T-helper 22 cell (primary cell): ENCODE results near the gene ZFP14.

Experiments
- DNase-seq: peaks from one replicate; pipeline ENCODE4 v3.0.0-alpha.2; 2020; ENCODE audit warnings: low read depth

The ZFP14 gene

GRCh38 chr19:36378625-36379509 lies at the start of gene ZFP14:
Gene ZFP14, minus strand, starts transcription at chr19:36379201. Its CDS starts 11,309 bp downstream, at chr19:36367892.
- DNase-seq, result peak; percentile 90

- DNase-seq, result no peak
Measured at GRCh38 chr19:36423925-36424324, 44.9 kb upstream of the ZFP14 start.

GRCh38 chr19:36421749-36422481 lies 42.9 kb upstream of the ZFP14 start:
- no peak for DNase-seq

GRCh38 chr19:36420961-36421748 lies 42.2 kb upstream of the ZFP14 start:
- no peak for DNase-seq

GRCh38 chr19:36418287-36419001 lies 39.4 kb upstream of the ZFP14 start, which contains the start of gene ZFP82:
Gene ZFP82, minus strand, starts transcription at chr19:36418644. Its CDS starts 8,855 bp downstream, at chr19:36409789.
- peak; percentile 25 for DNase-seq

GRCh38 chr19:36417752-36418286 lies 38.8 kb upstream of the ZFP14 start:
- DNase-seq, result no peak

GRCh38 chr19:36409841-36410240 lies 30.8 kb upstream of the ZFP14 start:
- DNase-seq, result no peak

GRCh38 chr19:36408101-36408500 lies 29.1 kb upstream of the ZFP14 start:
- no peak for DNase-seq

GRCh38 chr19:36404498-36404897 lies 25.5 kb upstream of the ZFP14 start:
- no peak for DNase-seq

GRCh38 chr19:36401475-36401874 lies 22.5 kb upstream of the ZFP14 start:
- no peak for DNase-seq

- DNase-seq, result no peak
Measured at GRCh38 chr19:36398571-36398970, 19.6 kb upstream of the ZFP14 start.

- no peak for DNase-seq
Measured at GRCh38 chr19:36392916-36393673, 14.1 kb upstream of the ZFP14 start.

- DNase-seq, result no peak
Measured at GRCh38 chr19:36379510-36379819, 464 bp upstream of the ZFP14 start.

- no peak for DNase-seq
Measured at GRCh38 chr19:36377541-36378178, 1.3 kb downstream of the ZFP14 start.

- DNase-seq, result no peak
Measured at GRCh38 chr19:36373638-36374156, 5.3 kb downstream of the ZFP14 start.

- DNase-seq, result no peak
Measured at GRCh38 chr19:36371886-36372285, 7.1 kb downstream of the ZFP14 start.

- DNase-seq, result no peak
Measured at GRCh38 chr19:36363845-36364244, 15.2 kb downstream of the ZFP14 start.

- no peak for DNase-seq
Measured at GRCh38 chr19:36340786-36341372, 38.1 kb downstream of the ZFP14 start.
